Fibroblast of gingiva (primary cell): Measurements from ENCODE around the gene FAM180A.
A peak's percentile ranks its signal among the peaks of the same experiment; 100 is the strongest.
"Not testable (repeated sequence)": the region's sequence is repeated elsewhere in the genome, so short reads cannot be mapped to it uniquely, and the experiment has no call there.

Source experiments
- DNase-seq: peaks from one replicate; pipeline ENCODE4 v3.0.0-alpha.2; 2011; ENCODE audit warnings: low read depth

The FAM180A gene

GRCh38 chr7:135748770-135749169, at the start of gene FAM180A:
Gene FAM180A, minus strand, starts transcription at chr7:135748813. Its CDS starts 233 bp downstream, at chr7:135748580.
- peak; percentile 95 for DNase-seq

- DNase-seq: no peak
Observed at GRCh38 chr7:135798095-135798494, 49.5 kb upstream of the FAM180A start.

GRCh38 chr7:135795846-135796570, 47.4 kb upstream of the FAM180A start:
- DNase-seq: peak; percentile 57

GRCh38 chr7:135793841-135794240, 45.2 kb upstream of the FAM180A start:
- no peak for DNase-seq

GRCh38 chr7:135792866-135793265, 44.3 kb upstream of the FAM180A start:
- no peak for DNase-seq

- DNase-seq: no peak
Observed at GRCh38 chr7:135792363-135792668, 43.7 kb upstream of the FAM180A start.

GRCh38 chr7:135791543-135792362, 43.1 kb upstream of the FAM180A start:
- no peak for DNase-seq

- DNase-seq: no peak
Observed at GRCh38 chr7:135790371-135790977, 41.9 kb upstream of the FAM180A start.

- DNase-seq: peak; percentile 46
Observed at GRCh38 chr7:135789956-135790355, 41.3 kb upstream of the FAM180A start.

- DNase-seq: no peak
Observed at GRCh38 chr7:135789431-135789830, 40.8 kb upstream of the FAM180A start.

- DNase-seq: no peak
Observed at GRCh38 chr7:135786911-135787310, 38.3 kb upstream of the FAM180A start.

GRCh38 chr7:135785065-135785464, 36.5 kb upstream of the FAM180A start:
- no peak for DNase-seq

GRCh38 chr7:135784013-135784412, 35.4 kb upstream of the FAM180A start:
- no peak for DNase-seq

GRCh38 chr7:135782801-135783200, 34.2 kb upstream of the FAM180A start:
- DNase-seq: no peak

- DNase-seq: no peak
Observed at GRCh38 chr7:135782377-135782776, 33.8 kb upstream of the FAM180A start.

GRCh38 chr7:135777626-135778398, 29.2 kb upstream of the FAM180A start:
- no peak for DNase-seq

- DNase-seq: not testable (repeated sequence)
Observed at GRCh38 chr7:135775915-135776314, 27.3 kb upstream of the FAM180A start.

- DNase-seq: no peak
Observed at GRCh38 chr7:135775230-135775629, 26.6 kb upstream of the FAM180A start.

GRCh38 chr7:135774284-135774683, 25.7 kb upstream of the FAM180A start:
- peak; percentile 71 for DNase-seq

GRCh38 chr7:135773464-135773863, 24.9 kb upstream of the FAM180A start:
- no peak for DNase-seq

- no peak for DNase-seq
Observed at GRCh38 chr7:135772639-135773222, 24.1 kb upstream of the FAM180A start.
